Measurements from ENCODE around the gene ZNF740.

DNA sequence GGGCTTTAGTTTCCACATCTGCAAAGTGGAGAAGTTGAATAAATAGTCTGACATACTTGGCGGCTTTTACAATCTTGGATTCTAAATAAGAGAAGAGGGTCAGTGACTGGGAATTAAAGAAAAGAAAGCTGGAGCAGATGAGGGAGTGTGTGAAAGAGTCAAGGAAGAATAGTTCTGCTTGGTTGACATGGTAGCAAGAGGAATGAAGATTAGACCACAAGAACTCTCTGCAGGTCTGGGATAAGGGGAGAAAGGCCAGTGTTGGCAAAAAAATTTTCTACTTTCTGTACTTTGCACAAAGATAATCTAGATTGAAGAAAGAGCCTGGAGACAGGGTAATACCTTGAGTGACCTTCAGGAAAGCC is 20.6 kb downstream of the ZNF740 start:
- TF ChIP-seq NRF1 (conservative IDR thresholded peaks at IDR 0.05; ENCODE audit: low read depth, low read length) (no peak), POLR2A (IDR thresholded peaks at IDR 0.05; ENCODE audit: low read depth, low read length) (no peak), CEBPB (IDR thresholded peaks at IDR 0.05; ENCODE audit: borderline replicate concordance in 1 of 2, low read depth in 2 of 2, low read length in 2 of 2) (no peak), NFIC (IDR thresholded peaks at IDR 0.05; ENCODE audit: low read depth, low read length) (no peak), YY1 (IDR thresholded peaks at IDR 0.05; ENCODE audit: low read depth, low read length) (no peak), HDGF (IDR thresholded peaks at IDR 0.05) (no peak), ESRRA (IDR thresholded peaks at IDR 0.05; ENCODE audit: low read length) (no peak), JUNB (IDR thresholded peaks at IDR 0.05) (no peak), EZH2 (IDR thresholded peaks at IDR 0.05; ENCODE audit: borderline replicate concordance, control insufficient read depth, low read depth, low read length) (no peak)
- TF ChIP-seq, protein P1, sequence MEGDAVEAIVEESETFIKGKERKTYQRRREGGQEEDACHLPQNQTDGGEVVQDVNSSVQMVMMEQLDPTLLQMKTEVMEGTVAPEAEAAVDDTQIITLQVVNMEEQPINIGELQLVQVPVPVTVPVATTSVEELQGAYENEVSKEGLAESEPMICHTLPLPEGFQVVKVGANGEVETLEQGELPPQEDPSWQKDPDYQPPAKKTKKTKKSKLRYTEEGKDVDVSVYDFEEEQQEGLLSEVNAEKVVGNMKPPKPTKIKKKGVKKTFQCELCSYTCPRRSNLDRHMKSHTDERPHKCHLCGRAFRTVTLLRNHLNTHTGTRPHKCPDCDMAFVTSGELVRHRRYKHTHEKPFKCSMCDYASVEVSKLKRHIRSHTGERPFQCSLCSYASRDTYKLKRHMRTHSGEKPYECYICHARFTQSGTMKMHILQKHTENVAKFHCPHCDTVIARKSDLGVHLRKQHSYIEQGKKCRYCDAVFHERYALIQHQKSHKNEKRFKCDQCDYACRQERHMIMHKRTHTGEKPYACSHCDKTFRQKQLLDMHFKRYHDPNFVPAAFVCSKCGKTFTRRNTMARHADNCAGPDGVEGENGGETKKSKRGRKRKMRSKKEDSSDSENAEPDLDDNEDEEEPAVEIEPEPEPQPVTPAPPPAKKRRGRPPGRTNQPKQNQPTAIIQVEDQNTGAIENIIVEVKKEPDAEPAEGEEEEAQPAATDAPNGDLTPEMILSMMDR (IDR thresholded peaks at IDR 0.05 in 2 of 3, conservative IDR thresholded peaks at IDR 0.05 in 1 of 3; ENCODE audit: control insufficient read depth in 2 of 3, extremely low read depth in 1 of 3, insufficient read depth in 1 of 3, low read depth in 3 of 3, low read length in 3 of 3) = no peak
- TF ChIP-seq, protein P2, sequence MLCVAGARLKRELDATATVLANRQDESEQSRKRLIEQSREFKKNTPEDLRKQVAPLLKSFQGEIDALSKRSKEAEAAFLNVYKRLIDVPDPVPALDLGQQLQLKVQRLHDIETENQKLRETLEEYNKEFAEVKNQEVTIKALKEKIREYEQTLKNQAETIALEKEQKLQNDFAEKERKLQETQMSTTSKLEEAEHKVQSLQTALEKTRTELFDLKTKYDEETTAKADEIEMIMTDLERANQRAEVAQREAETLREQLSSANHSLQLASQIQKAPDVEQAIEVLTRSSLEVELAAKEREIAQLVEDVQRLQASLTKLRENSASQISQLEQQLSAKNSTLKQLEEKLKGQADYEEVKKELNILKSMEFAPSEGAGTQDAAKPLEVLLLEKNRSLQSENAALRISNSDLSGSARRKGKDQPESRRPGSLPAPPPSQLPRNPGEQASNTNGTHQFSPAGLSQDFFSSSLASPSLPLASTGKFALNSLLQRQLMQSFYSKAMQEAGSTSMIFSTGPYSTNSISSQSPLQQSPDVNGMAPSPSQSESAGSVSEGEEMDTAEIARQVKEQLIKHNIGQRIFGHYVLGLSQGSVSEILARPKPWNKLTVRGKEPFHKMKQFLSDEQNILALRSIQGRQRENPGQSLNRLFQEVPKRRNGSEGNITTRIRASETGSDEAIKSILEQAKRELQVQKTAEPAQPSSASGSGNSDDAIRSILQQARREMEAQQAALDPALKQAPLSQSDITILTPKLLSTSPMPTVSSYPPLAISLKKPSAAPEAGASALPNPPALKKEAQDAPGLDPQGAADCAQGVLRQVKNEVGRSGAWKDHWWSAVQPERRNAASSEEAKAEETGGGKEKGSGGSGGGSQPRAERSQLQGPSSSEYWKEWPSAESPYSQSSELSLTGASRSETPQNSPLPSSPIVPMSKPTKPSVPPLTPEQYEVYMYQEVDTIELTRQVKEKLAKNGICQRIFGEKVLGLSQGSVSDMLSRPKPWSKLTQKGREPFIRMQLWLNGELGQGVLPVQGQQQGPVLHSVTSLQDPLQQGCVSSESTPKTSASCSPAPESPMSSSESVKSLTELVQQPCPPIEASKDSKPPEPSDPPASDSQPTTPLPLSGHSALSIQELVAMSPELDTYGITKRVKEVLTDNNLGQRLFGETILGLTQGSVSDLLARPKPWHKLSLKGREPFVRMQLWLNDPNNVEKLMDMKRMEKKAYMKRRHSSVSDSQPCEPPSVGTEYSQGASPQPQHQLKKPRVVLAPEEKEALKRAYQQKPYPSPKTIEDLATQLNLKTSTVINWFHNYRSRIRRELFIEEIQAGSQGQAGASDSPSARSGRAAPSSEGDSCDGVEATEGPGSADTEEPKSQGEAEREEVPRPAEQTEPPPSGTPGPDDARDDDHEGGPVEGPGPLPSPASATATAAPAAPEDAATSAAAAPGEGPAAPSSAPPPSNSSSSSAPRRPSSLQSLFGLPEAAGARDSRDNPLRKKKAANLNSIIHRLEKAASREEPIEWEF (IDR thresholded peaks at IDR 0.05; ENCODE audit: insufficient replicate concordance, low read depth, low read length) = no peak

Data from GM12878 (cell line).